Suprapubic skin (tissue), 4 donors: ENCODE data around the gene SH2D1B. TPM values are rescaled to one million over a fixed set of nuclear protein-coding genes. Genes with fewer than 3 reads are reported as not detected.
A peak's percentile ranks its signal among the peaks of the same experiment; 100 is the strongest.

Experiments used
- DNase-seq, 2 donors: peaks; one replicate each; pipeline ENCODE4 v3.0.0-alpha.2; 2019; ENCODE audit warnings: low spot score in 2 of 2
- H3K27ac ChIP-seq: fragments of 200-600 bp; sonication (generic); one replicate; pipeline ENCODE4 v1.5.1; 2019
- H3K27me3 ChIP-seq: fragments of 200-600 bp; sonication (generic); one replicate; pipeline ENCODE4 v1.5.1; 2019
- H3K36me3 ChIP-seq: fragments of 200-600 bp; sonication (generic); one replicate; pipeline ENCODE4 v1.5.1; 2019
- H3K4me1 ChIP-seq: fragments of 200-600 bp; sonication (generic); one replicate; pipeline ENCODE4 v1.5.1; 2019
- H3K4me3 ChIP-seq: fragments of 200-600 bp; sonication (generic); one replicate; pipeline ENCODE4 v1.5.1; 2019; ENCODE audit warnings: mild to moderate bottlenecking
- H3K9me3 ChIP-seq: fragments of 200-600 bp; sonication (generic); one replicate; pipeline ENCODE4 v1.5.1; 2019
- EP300 ChIP-seq: sonication (generic); formaldehyde crosslinking; IDR thresholded peaks from one replicate; pipeline ENCODE4 v1.6.1; 2017; ENCODE audit warnings: antibody characterized with exemption
- POLR2A ChIP-seq, 2 donors: fragments of 450-650 bp; IDR thresholded peaks; one replicate each; pipeline ENCODE4 v1.6.1; 2017; ENCODE audit warnings: antibody characterized with exemption in 2 of 2, mild to moderate bottlenecking in 2 of 2, moderate library complexity in 2 of 2
- POLR2AphosphoS5 ChIP-seq, 3 donors: sonication (generic); formaldehyde crosslinking; IDR thresholded peaks; one replicate each; pipeline ENCODE4 v1.6.1; 2017; ENCODE audit warnings: antibody characterized with exemption in 3 of 3
- WGBS: methylation state at CpG from one replicate; pipeline ENCODE4 v1.1.5; 2018; 5-methylcytosine and 5-hydroxymethylcytosine counted together
- total RNA-seq, 4 donors: library from RNA; depleted of rRNA; stranded (reverse); fragments of >200 nt; gene quantifications; one replicate each; pipeline ENCODE4 v1.1.0, GENCODE V29; 2016
- TF ChIP-seq, protein P1 (sequence below), 2 donors: fragments of 200-600 bp in 1 of 2; fragments of 450-650 bp in 1 of 2; sonication (generic) in 1 of 2; IDR thresholded peaks; one replicate each; pipeline ENCODE4 v1.5.1; 2016 to 2019; ENCODE audit warnings: antibody characterized with exemption in 2 of 2, mild to moderate bottlenecking in 1 of 2, moderate library complexity in 1 of 2

SH2D1B gene
- total RNA-seq, 4 donors from 2014 or later, result not detected

DNA sequence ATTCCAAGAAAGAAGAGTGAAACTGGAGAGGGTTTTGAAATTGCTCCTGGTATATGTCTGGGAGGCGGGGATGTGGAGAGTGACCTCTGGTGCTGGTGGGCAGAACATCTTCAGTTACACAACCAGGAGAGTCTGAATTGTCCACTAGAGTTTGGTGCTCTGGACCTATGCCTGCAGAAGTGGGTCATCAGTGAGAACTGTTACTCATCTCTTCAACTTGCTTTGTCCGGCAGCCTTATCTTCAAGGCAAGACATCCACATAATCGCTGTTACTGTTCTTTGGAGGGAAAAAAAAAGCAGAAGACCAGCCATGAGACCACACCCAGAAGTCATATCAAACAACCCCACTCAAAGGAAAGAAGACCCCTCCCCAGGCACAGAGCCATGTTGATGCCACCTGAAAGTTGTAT lies 14.9 kb downstream of the SH2D1B start:
- Histone ChIP-seq H3K9me3 (no peaks in the 10 kb centered on the region), H3K4me1 (no peaks in the 10 kb centered on the region), H3K36me3 (no peaks in the 10 kb centered on the region), H3K27me3 (peaks cover 22% of the 10 kb centered on the region), H3K4me3 (no peak overlapping the region), H3K27ac (no peak overlapping the region)
- TF ChIP-seq, protein P1, sequence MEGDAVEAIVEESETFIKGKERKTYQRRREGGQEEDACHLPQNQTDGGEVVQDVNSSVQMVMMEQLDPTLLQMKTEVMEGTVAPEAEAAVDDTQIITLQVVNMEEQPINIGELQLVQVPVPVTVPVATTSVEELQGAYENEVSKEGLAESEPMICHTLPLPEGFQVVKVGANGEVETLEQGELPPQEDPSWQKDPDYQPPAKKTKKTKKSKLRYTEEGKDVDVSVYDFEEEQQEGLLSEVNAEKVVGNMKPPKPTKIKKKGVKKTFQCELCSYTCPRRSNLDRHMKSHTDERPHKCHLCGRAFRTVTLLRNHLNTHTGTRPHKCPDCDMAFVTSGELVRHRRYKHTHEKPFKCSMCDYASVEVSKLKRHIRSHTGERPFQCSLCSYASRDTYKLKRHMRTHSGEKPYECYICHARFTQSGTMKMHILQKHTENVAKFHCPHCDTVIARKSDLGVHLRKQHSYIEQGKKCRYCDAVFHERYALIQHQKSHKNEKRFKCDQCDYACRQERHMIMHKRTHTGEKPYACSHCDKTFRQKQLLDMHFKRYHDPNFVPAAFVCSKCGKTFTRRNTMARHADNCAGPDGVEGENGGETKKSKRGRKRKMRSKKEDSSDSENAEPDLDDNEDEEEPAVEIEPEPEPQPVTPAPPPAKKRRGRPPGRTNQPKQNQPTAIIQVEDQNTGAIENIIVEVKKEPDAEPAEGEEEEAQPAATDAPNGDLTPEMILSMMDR (IDR thresholded peaks at IDR 0.05), result no peak
- TF ChIP-seq POLR2A (IDR thresholded peaks at IDR 0.05), result no peak
- TF ChIP-seq EP300, result no peak
- no peak for TF ChIP-seq POLR2AphosphoS5 (IDR thresholded peaks at IDR 0.05)
- DNase-seq, result no peak
- 89% methylated on average over 3 of the region's 3 CpGs for WGBS

DNA sequence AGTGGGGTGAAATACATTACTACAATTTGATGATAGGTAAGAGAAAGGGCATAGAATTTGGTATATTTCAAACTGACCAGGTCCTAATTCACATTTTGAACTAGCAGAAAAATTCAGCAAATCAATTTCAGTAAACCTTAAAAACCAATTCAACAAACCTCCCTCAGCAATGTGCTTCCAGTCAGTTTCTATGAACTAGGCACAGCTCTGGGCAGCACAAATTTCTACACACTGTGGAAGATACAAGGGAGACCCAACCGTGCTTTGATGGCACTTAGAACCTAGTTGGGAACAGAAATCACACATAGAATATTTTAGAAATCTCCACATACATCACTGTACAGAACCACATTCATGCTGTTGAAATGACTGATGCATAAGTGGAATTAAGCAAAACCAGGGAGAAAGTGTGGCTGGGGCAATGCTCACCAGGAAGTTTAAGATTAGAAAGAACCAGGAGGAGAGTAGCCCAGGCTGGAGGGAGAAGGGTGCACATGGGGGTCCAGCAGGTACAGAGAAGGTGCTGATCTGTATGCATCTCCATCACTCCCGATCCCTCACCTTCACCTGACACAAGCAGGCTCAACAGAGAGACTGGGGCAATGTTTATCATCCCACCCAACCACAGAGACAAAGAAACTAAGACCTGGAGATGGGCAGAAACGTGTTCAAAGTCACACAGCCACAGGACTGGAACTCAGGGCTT lies 15.6 kb downstream of the SH2D1B start:
- WGBS, result 89% methylated on average over 3 of the region's 3 CpGs
- no peak overlapping the region for H3K4me3 ChIP-seq
- no peaks in the 10 kb centered on the region for H3K36me3 ChIP-seq
- DNase-seq, result no peak
- no peak for TF ChIP-seq EP300
- no peak for TF ChIP-seq POLR2AphosphoS5 (IDR thresholded peaks at IDR 0.05)
- no peak for TF ChIP-seq POLR2A (IDR thresholded peaks at IDR 0.05)
- TF ChIP-seq, protein P1 (IDR thresholded peaks at IDR 0.05), result no peak
- H3K9me3 ChIP-seq, result no peaks in the 10 kb centered on the region
- H3K4me1 ChIP-seq, result no peaks in the 10 kb centered on the region
- peaks cover 22% of the 10 kb centered on the region for H3K27me3 ChIP-seq
- no peak overlapping the region for H3K27ac ChIP-seq

DNA sequence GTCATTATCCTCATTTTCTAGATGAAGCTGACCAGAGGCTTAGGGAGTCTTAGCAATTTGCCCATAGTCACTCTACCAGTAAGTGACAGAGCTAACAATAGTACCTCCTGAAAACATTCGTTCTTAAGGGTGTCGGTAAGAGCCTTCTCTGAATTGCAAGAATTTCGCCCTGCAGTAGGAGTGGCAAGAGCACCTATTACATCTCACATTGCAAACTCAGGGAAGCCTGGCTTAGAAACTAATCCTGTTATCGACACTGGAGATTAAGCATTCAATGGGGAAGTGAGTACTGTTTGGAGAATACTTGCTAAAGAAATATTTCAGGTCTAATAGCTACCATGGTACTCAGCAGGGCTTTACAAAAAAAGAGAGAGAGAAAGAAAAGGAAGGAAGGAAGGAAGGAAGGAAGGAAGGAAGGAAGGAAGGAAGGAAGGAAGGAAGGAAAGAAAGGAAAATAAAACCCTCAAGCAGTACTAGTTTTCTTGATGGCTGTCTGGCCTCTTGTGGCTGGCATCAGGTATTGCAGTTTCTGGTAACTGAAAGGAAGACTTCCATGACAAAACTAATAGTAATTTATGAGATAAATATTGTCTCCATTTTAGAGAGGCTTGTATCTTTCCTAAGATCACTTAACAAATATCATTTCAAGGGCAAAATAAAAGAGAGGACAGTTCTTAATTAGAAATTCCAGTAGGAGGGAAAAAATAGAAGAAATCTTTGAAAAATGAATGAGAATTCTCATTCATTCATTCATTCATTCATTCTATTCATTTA lies 20.0 kb downstream of the SH2D1B start:
- H3K9me3 ChIP-seq, result no peaks in the 10 kb centered on the region
- no peak overlapping the region for H3K27ac ChIP-seq

DNA sequence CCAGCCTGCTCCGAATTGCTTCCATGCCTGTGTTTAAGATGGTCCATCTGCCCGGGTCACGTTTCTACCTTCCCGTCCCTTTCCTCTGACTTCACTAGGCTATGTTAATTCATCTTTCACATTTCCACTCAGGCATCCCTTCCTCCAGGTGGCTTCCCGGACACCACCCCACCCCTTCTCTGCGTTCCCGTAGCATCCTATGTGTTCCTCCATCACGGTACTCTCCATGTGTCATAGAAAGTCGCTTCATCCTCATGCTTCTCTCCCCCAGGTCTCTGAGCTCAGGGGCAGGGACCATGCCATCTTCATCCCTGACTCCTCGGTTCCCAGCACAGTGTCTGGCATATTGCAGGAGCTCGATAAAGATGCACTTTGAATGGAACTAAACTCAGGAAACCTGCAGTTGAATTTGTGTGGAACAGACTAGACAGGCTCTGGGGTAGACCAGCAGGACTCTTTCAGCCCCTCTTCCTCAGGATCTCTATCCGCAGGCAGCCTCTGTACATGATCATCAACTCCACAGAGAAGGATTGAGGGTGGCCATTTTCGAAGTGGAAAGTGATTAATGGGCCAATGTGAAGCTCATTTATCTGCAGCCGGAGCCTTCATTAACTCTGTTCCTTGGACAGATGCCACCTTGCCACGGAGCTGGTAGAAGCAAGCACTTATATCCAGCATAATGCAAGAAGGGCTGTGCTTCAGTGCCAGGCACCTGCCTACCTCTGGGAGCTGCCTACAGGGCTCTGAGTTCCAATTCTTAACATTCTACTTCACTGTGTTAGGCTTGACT lies 21.3 kb downstream of the SH2D1B start:
- DNase-seq, result no peak
- Histone ChIP-seq H3K4me1 (peaks cover 11% of the 10 kb centered on the region), H3K27ac (no peak overlapping the region)

More for the DNA sequence above, 20.0 kb downstream of the SH2D1B start:
- H3K4me3 ChIP-seq, result no peak overlapping the region
- no peak for DNase-seq
- peaks cover 7% of the 10 kb centered on the region for H3K27me3 ChIP-seq
- peaks cover 11% of the 10 kb centered on the region for H3K4me1 ChIP-seq
- H3K36me3 ChIP-seq, result no peaks in the 10 kb centered on the region
- TF ChIP-seq, protein P1 (IDR thresholded peaks at IDR 0.05), result peak; percentile 43 to 78
- TF ChIP-seq POLR2A (IDR thresholded peaks at IDR 0.05), result no peak
- no peak for TF ChIP-seq EP300
- TF ChIP-seq POLR2AphosphoS5 (IDR thresholded peaks at IDR 0.05), result no peak
- WGBS, result 52% methylated on average over 4 of the region's 4 CpGs

More for the DNA sequence above, 21.3 kb downstream of the SH2D1B start:
- Histone ChIP-seq H3K36me3 (no peaks in the 10 kb centered on the region), H3K4me3 (no peak overlapping the region), H3K9me3 (no peaks in the 10 kb centered on the region), H3K27me3 (peaks cover 3% of the 10 kb centered on the region)
- no peak for TF ChIP-seq EP300
- TF ChIP-seq POLR2A (IDR thresholded peaks at IDR 0.05), result no peak
- TF ChIP-seq, protein P1 (IDR thresholded peaks at IDR 0.05), result no peak
- no peak for TF ChIP-seq POLR2AphosphoS5 (IDR thresholded peaks at IDR 0.05)
- WGBS, result 79% methylated on average over 15 of the region's 15 CpGs
